IMR-90 (cell line): Measurements from ENCODE around the gene ANGPT4. TPM values are rescaled to one million over a fixed set of nuclear protein-coding genes. Genes with fewer than 3 reads are reported as not detected.

ENCODE experiments used
- ATAC-seq: fragments of 200-7000 bp; cut with Tn5 transposase; 2 replicates; pipeline ENCODE4 v1.9.1; 2020; ENCODE audit warnings: low read depth, mild to moderate bottlenecking, moderate library complexity
- BruUV-seq: library from RNA; stranded (reverse); fragments of 400-500 nt; replicated peaks from 2 replicates; lab custom pipeline; 2021; lab: Mats Ljungman, UMichigan
- CTCF ChIA-PET: fragments of 300-600 bp; formaldehyde crosslinking; extraction: SDS; loops from one replicate; lab custom pipeline; 2021; ENCODE audit warnings: antibody characterized with exemption; lab: Yijun Ruan, JAX
- POLR2A ChIA-PET: fragments of 300-600 bp; sonication (Branson Sonifier 250); formaldehyde crosslinking; loops from one replicate; lab custom pipeline; 2022; ENCODE audit warnings: antibody characterized with exemption; ENCODE audit not compliant: unreplicated experiment; lab: Charles Lee
- DNase-seq: peaks from one replicate; pipeline ENCODE4 v3.0.0; 2013
- H2AFZ ChIP-seq: replicated peaks from 2 replicates; pipeline ENCODE3; 2013; ENCODE audit warnings: low read length, mild to moderate bottlenecking; ENCODE audit not compliant: poor library complexity
- H2AK5ac ChIP-seq: 2 replicates; pipeline ENCODE4 v1.6.1; 2013; ENCODE audit warnings: low read depth, low read length, inconsistent platforms
- H2AK9ac ChIP-seq: replicated peaks from 2 replicates; pipeline ENCODE3; 2013; ENCODE audit warnings: mild to moderate bottlenecking, low read depth, low read length, moderate library complexity; ENCODE audit not compliant: poor library complexity
- H2BK120ac ChIP-seq: 2 replicates; pipeline ENCODE4 v1.6.1; 2013; ENCODE audit warnings: low read depth, low read length, inconsistent platforms
- H2BK15ac ChIP-seq: 3 replicates; pipeline ENCODE4 v1.6.1; 2013; ENCODE audit warnings: low read depth, low read length, inconsistent platforms
- H2BK20ac ChIP-seq: 2 replicates; pipeline ENCODE4 v1.6.1; 2013; ENCODE audit warnings: low read depth, mild to moderate bottlenecking, inconsistent platforms, low read length, moderate library complexity
- H2BK5ac ChIP-seq: 2 replicates; pipeline ENCODE4 v1.6.1; 2013; ENCODE audit warnings: mild to moderate bottlenecking, low read depth, low read length, inconsistent platforms; ENCODE audit not compliant: poor library complexity, severe bottlenecking
- H3K14ac ChIP-seq: replicated peaks from 2 replicates; pipeline ENCODE4 v1.6.1; 2013; ENCODE audit warnings: low read depth, low read length, inconsistent platforms
- H3K18ac ChIP-seq: 2 replicates; pipeline ENCODE4 v1.6.1; 2013; ENCODE audit warnings: low read depth, low read length, control low read depth
- H3K23ac ChIP-seq: 2 replicates; pipeline ENCODE4 v1.6.1; 2013; ENCODE audit warnings: low read depth, low read length, inconsistent platforms
- H3K27ac ChIP-seq: 2 replicates; pipeline ENCODE4 v1.5.1; 2013; ENCODE audit warnings: mild to moderate bottlenecking, control low read depth, low read length; ENCODE audit not compliant: insufficient read depth
- H3K27me3 ChIP-seq: 2 replicates; pipeline ENCODE4 v1.6.1; 2013; ENCODE audit warnings: low read length; ENCODE audit not compliant: control insufficient read depth, insufficient read depth
- H3K36me3 ChIP-seq: 2 replicates; pipeline ENCODE4 v1.6.1; 2013; ENCODE audit warnings: low read length, mixed read lengths; ENCODE audit not compliant: control insufficient read depth, insufficient read depth
- H3K4ac ChIP-seq: 2 replicates; pipeline ENCODE4 v1.6.1; 2013; ENCODE audit warnings: low read depth, low read length, inconsistent platforms
- H3K4me1 ChIP-seq: 2 replicates; pipeline ENCODE4 v1.6.1; 2013; ENCODE audit warnings: low read length, mixed read lengths; ENCODE audit not compliant: control insufficient read depth, insufficient read depth
- H3K4me2 ChIP-seq: 2 replicates; pipeline ENCODE4 v1.6.1; 2013; ENCODE audit warnings: low read depth, mild to moderate bottlenecking, control low read depth, low read length, moderate library complexity
- H3K4me3 ChIP-seq: 2 replicates; pipeline ENCODE4 v1.5.1; 2013; ENCODE audit warnings: low read depth, mild to moderate bottlenecking, control low read depth, low read length, moderate library complexity; ENCODE audit not compliant: insufficient read depth
- H3K56ac ChIP-seq: 2 replicates; pipeline ENCODE4 v1.6.1; 2013; ENCODE audit warnings: low read length, inconsistent platforms; ENCODE audit not compliant: insufficient read depth; ENCODE audit errors: extremely low read depth
- H3K79me1 ChIP-seq, 2 experiments: 2 replicates each; pipeline ENCODE4 v1.6.1; 2013; ENCODE audit warnings: low read length in 2 of 2, inconsistent platforms in 1 of 2, low read depth in 1 of 2
- H3K9ac ChIP-seq: 2 replicates; pipeline ENCODE4 v1.6.1; 2013; ENCODE audit warnings: low read depth, low read length, control low read depth
- H3K9me1 ChIP-seq: 2 replicates; pipeline ENCODE4 v1.6.1; 2013; ENCODE audit warnings: low read length, inconsistent platforms; ENCODE audit not compliant: insufficient read depth
- H3K9me3 ChIP-seq: 2 replicates; pipeline ENCODE4 v1.6.1; 2013; ENCODE audit warnings: low read length; ENCODE audit not compliant: control insufficient read depth, insufficient read depth
- H4K20me1 ChIP-seq: 2 replicates; pipeline ENCODE4 v1.6.1; 2013; ENCODE audit warnings: low read length, inconsistent platforms; ENCODE audit not compliant: insufficient read depth
- H4K5ac ChIP-seq: 2 replicates; pipeline ENCODE4 v1.6.1; 2013; ENCODE audit warnings: mild to moderate bottlenecking, low read depth, low read length, control low read depth
- H4K8ac ChIP-seq, 2 experiments: 2 replicates each; pipeline ENCODE4 v1.6.1; 2013; ENCODE audit warnings: low read depth in 2 of 2, low read length in 2 of 2, control low read depth in 1 of 2, inconsistent platforms in 1 of 2
- H4K91ac ChIP-seq: 2 replicates; pipeline ENCODE4 v1.6.1; 2013; ENCODE audit warnings: low read depth, low read length, inconsistent platforms; ENCODE audit not compliant: insufficient read depth
- CHD1 ChIP-seq: IDR thresholded peaks from 2 replicates; pipeline ENCODE4 v1.6.1; 2012; ENCODE audit warnings: low read depth, low read length, improper control_type of control experiment
- WGBS, 2 experiments: methylation state at CpG; one replicate each; pipeline versions ENCODE4 v1.1.5 to v1.1.7; 2013; ENCODE audit warnings: missing lambda C conversion rate in 2 of 2; ENCODE audit not compliant: insufficient read length in 1 of 2; ENCODE audit errors: extremely low coverage in 2 of 2; 5-methylcytosine and 5-hydroxymethylcytosine counted together
- dilution Hi-C: fragments of 300-500 bp; cut with HindIII; formaldehyde crosslinking; loops from one replicate; pipeline ENCODE4 v1.14.3; 2018; ENCODE audit warnings: low sequenced_read_pairs; ENCODE audit not compliant: unreplicated experiment
- in situ Hi-C: fragments of 300-500 bp; cut with MboI; formaldehyde crosslinking; loops from 3 replicates; pipeline ENCODE4 v1.14.3; 2019; ENCODE audit warnings: low sequenced_read_pairs, inconsistent platforms, mixed read lengths
- intact Hi-C: fragments of 100-400 bp; cut with micrococcal nuclease; formaldehyde crosslinking; loops from 2 replicates; pipeline ENCODE4 v1.10.0; 2022
- polyA plus RNA-seq, 3 experiments: library from polyadenylated mRNA; depleted of rRNA; stranded (reverse); fragments of >200 nt; gene quantifications; 2 replicates each; pipeline ENCODE4 v1.2.3, GENCODE V29; 2012; ENCODE audit warnings: low replicate concordance in 1 of 3
- total RNA-seq: library from RNA; depleted of rRNA; stranded (reverse); fragments of >200 nt; gene quantifications from 2 replicates; pipeline ENCODE4 v1.2.3, GENCODE V29; 2012

The ANGPT4 gene
- total and polyA plus RNA-seq, 2 of the 4 experiments (the other 2 are of a cell fraction), result not detected

- BruUV-seq, result no TSS peak
- in situ Hi-C loops, result no loop called here
- Histone ChIP-seq H4K20me1 (no peaks in the 10 kb centered on the region), H2BK5ac (no peak overlapping the region), H3K9ac (no peak overlapping the region), H2BK20ac (no peak overlapping the region), H3K9me1 (no peaks in the 10 kb centered on the region), H3K4me2 (no peak overlapping the region), H3K4me1 (no peaks in the 10 kb centered on the region), H3K36me3 (no peaks in the 10 kb centered on the region), H3K9me3 (no peaks in the 10 kb centered on the region), H2AK9ac (no peak overlapping the region), H3K14ac (no peak overlapping the region), H3K56ac (no peak overlapping the region), H3K79me1 (no peaks in the 10 kb centered on the region), H3K4me3 (no peak overlapping the region), H3K27ac (no peak overlapping the region), H4K8ac (no peak overlapping the region), H4K5ac (no peak overlapping the region), H3K27me3 (no peaks in the 10 kb centered on the region), H2BK15ac (no peak overlapping the region), H3K4ac (no peak overlapping the region), H3K18ac (no peak overlapping the region), H2AFZ (no peak overlapping the region), H4K91ac (no peak overlapping the region), H2AK5ac (no peak overlapping the region), H3K23ac (no peak overlapping the region), H2BK120ac (no peak overlapping the region)
- CTCF ChIA-PET, result no interaction called here
- ATAC-seq, result no peak
- no peak for TF ChIP-seq CHD1
- no peak for DNase-seq
- intact Hi-C loops, result no loop called here
- POLR2A ChIA-PET, result no interaction called here
- no CpG with 5 or more reads among the region's 9 CpGs for WGBS, 2 experiments
- dilution Hi-C loops, result no loop called here
Measured at GRCh38 chr20:925516-925915, 9.4 kb upstream of the ANGPT4 start.
